Measurements from ENCODE around the gene CDH4.

The CDH4 gene

GRCh38 chr20:61366914-61367313, 114.9 kb downstream of the CDH4 start:
- TF ChIP-seq CTCF (IDR thresholded peaks at IDR 0.05; ENCODE audit: borderline replicate concordance, control extremely low read depth, extremely low read depth, insufficient read depth, missing control alignments) = no peak
- no peak for DNase-seq (ENCODE audit: low spot score)

GRCh38 chr20:61369731-61370520, 117.9 kb downstream of the CDH4 start:
- no peak for TF ChIP-seq CTCF (IDR thresholded peaks at IDR 0.05; ENCODE audit: borderline replicate concordance, control extremely low read depth, extremely low read depth, insufficient read depth, missing control alignments)
- DNase-seq (ENCODE audit: low spot score) = no peak

More at GRCh38 chr20:61366914-61367313, 114.9 kb downstream of the CDH4 start:
- in situ Hi-C loops (cut with MboI; ENCODE audit: low sequenced_read_pairs, unreplicated experiment) = no loop called here

GRCh38 chr20:61370841-61371303, 118.8 kb downstream of the CDH4 start:
- DNase-seq (ENCODE audit: low spot score) = no peak
- TF ChIP-seq CTCF (IDR thresholded peaks at IDR 0.05; ENCODE audit: borderline replicate concordance, control extremely low read depth, extremely low read depth, insufficient read depth, missing control alignments) = no peak
- in situ Hi-C loops (cut with MboI; ENCODE audit: low sequenced_read_pairs, unreplicated experiment) = no loop called here

More at GRCh38 chr20:61369731-61370520, 117.9 kb downstream of the CDH4 start:
- in situ Hi-C loops (cut with MboI; ENCODE audit: low sequenced_read_pairs, unreplicated experiment) = no loop called here

GRCh38 chr20:61371501-61372136, 119.6 kb downstream of the CDH4 start:
- no peak for DNase-seq (ENCODE audit: low spot score)
- in situ Hi-C loops (cut with MboI; ENCODE audit: low sequenced_read_pairs, unreplicated experiment) = no loop called here
- TF ChIP-seq CTCF (IDR thresholded peaks at IDR 0.05; ENCODE audit: borderline replicate concordance, control extremely low read depth, extremely low read depth, insufficient read depth, missing control alignments) = no peak

- in situ Hi-C loops (cut with MboI; ENCODE audit: low sequenced_read_pairs, unreplicated experiment) = no loop called here
- no peak for DNase-seq (ENCODE audit: low spot score)
- no peak for TF ChIP-seq CTCF (IDR thresholded peaks at IDR 0.05; ENCODE audit: borderline replicate concordance, control extremely low read depth, extremely low read depth, insufficient read depth, missing control alignments)
Observed at GRCh38 chr20:61372137-61373054, 120.3 kb downstream of the CDH4 start.

- in situ Hi-C loops (cut with MboI; ENCODE audit: low sequenced_read_pairs, unreplicated experiment) = no loop called here
- DNase-seq (ENCODE audit: low spot score) = no peak
- no peak for TF ChIP-seq CTCF (IDR thresholded peaks at IDR 0.05; ENCODE audit: borderline replicate concordance, control extremely low read depth, extremely low read depth, insufficient read depth, missing control alignments)
Observed at GRCh38 chr20:61373055-61373399, 121.0 kb downstream of the CDH4 start.
